Neuronal stem cell (in vitro differentiated cells): Measurements from ENCODE around the gene LRP4.

Experiments used
- DNase-seq: peaks from one replicate; pipeline ENCODE4 v3.0.0-alpha.2; 2013; ENCODE audit warnings: low spot score
- H2AFZ ChIP-seq: one replicate; pipeline ENCODE4 v1.6.1; 2013; ENCODE audit warnings: mild to moderate bottlenecking, low read length, inconsistent platforms
- H2AK5ac ChIP-seq: 2 replicates; pipeline ENCODE4 v1.6.1; 2013; ENCODE audit warnings: low read depth, mild to moderate bottlenecking, inconsistent platforms, low read length, moderate library complexity, mixed read lengths
- H2BK120ac ChIP-seq: 2 replicates; pipeline ENCODE4 v1.6.1; 2013; ENCODE audit warnings: low read depth, mild to moderate bottlenecking, inconsistent platforms, low read length, moderate library complexity, mixed read lengths
- H2BK12ac ChIP-seq: one replicate; pipeline ENCODE4 v1.6.1; 2013; ENCODE audit warnings: low read length, inconsistent platforms
- H2BK15ac ChIP-seq: 2 replicates; pipeline ENCODE4 v1.6.1; 2013; ENCODE audit warnings: mild to moderate bottlenecking, low read length, inconsistent platforms, mixed read lengths
- H2BK5ac ChIP-seq: one replicate; pipeline ENCODE4 v1.6.1; 2013; ENCODE audit warnings: inconsistent platforms, mild to moderate bottlenecking, low read length, moderate library complexity
- H3K14ac ChIP-seq: one replicate; pipeline ENCODE4 v1.6.1; 2013; ENCODE audit warnings: low read length, inconsistent platforms
- H3K18ac ChIP-seq: 2 replicates; pipeline ENCODE4 v1.6.1; 2013; ENCODE audit warnings: low read length, inconsistent platforms
- H3K23ac ChIP-seq: 2 replicates; pipeline ENCODE4 v1.6.1; 2013; ENCODE audit warnings: low read depth, mild to moderate bottlenecking, mixed read lengths, low read length, inconsistent platforms; ENCODE audit not compliant: poor library complexity
- H3K27ac ChIP-seq: replicated peaks from 3 replicates; pipeline ENCODE4 v1.5.1; 2013; ENCODE audit warnings: low read length, inconsistent platforms
- H3K27me3 ChIP-seq, 3 experiments: 2 replicates each; pipeline ENCODE4 v1.6.1; 2013; ENCODE audit warnings: low read length in 3 of 3, mild to moderate bottlenecking in 2 of 3, inconsistent platforms in 1 of 3, low read depth in 1 of 3, mixed read lengths in 1 of 3, moderate library complexity in 1 of 3; ENCODE audit not compliant: control insufficient read depth in 3 of 3, insufficient read depth in 3 of 3
- H3K36me3 ChIP-seq, 2 donors: replicated peaks in 1 of 2; 2 replicates each; pipeline ENCODE4 v1.6.1; 2013; ENCODE audit warnings: low read length in 2 of 2; ENCODE audit not compliant: control insufficient read depth in 2 of 2, insufficient read depth in 2 of 2
- H3K4ac ChIP-seq: 2 replicates; pipeline ENCODE4 v1.6.1; 2013; ENCODE audit warnings: inconsistent platforms, mild to moderate bottlenecking, low read length, moderate library complexity
- H3K4me1 ChIP-seq, 2 donors: 1 replicate in 1 of 2; 2 replicates in 1 of 2; pipeline ENCODE4 v1.6.1; 2013; ENCODE audit warnings: low read length in 2 of 2, low read depth in 1 of 2; ENCODE audit not compliant: control insufficient read depth in 2 of 2, insufficient read depth in 1 of 2
- H3K4me2 ChIP-seq: one replicate; pipeline ENCODE4 v1.6.1; 2013; ENCODE audit warnings: mild to moderate bottlenecking, low read length, inconsistent platforms; ENCODE audit not compliant: insufficient read depth, poor library complexity, severe bottlenecking
- H3K4me3 ChIP-seq, 2 donors: 2 replicates each; pipeline ENCODE4 v1.5.1; 2013; ENCODE audit warnings: low read length in 2 of 2, mild to moderate bottlenecking in 2 of 2, inconsistent platforms in 1 of 2, moderate library complexity in 1 of 2
- H3K79me1 ChIP-seq: one replicate; pipeline ENCODE4 v1.6.1; 2013; ENCODE audit warnings: low read depth, mild to moderate bottlenecking, inconsistent platforms, low read length, moderate library complexity
- H3K9ac ChIP-seq: one replicate; pipeline ENCODE4 v1.6.1; 2013; ENCODE audit warnings: mild to moderate bottlenecking, low read depth, low read length, inconsistent platforms; ENCODE audit not compliant: poor library complexity
- H3K9me3 ChIP-seq, 2 donors: replicated peaks in 1 of 2; 2 replicates each; pipeline versions ENCODE3 to v1.6.1; 2013; ENCODE audit warnings: low read length in 2 of 2, mild to moderate bottlenecking in 2 of 2, inconsistent platforms in 1 of 2, low read depth in 1 of 2, mixed read lengths in 1 of 2, moderate library complexity in 1 of 2; ENCODE audit not compliant: control insufficient read depth in 2 of 2, insufficient read depth in 1 of 2
- H4K8ac ChIP-seq: one replicate; pipeline ENCODE4 v1.6.1; 2013; ENCODE audit warnings: low read depth, mild to moderate bottlenecking, inconsistent platforms, low read length, moderate library complexity
- H4K91ac ChIP-seq: one replicate; pipeline ENCODE4 v1.6.1; 2013; ENCODE audit warnings: low read length, low read depth, mild to moderate bottlenecking, inconsistent platforms; ENCODE audit not compliant: poor library complexity
- WGBS, 2 donors: extraction: QIAGEN DNeasy Blood & Tissue Kit; methylation state at CpG; one replicate each; pipeline ENCODE4 v1.1.7; 2013; ENCODE audit warnings: missing lambda C conversion rate in 2 of 2, mixed read lengths in 1 of 2; ENCODE audit not compliant: insufficient read length in 2 of 2, insufficient replicate concordance in 1 of 2; ENCODE audit errors: extremely low coverage in 2 of 2; 5-methylcytosine and 5-hydroxymethylcytosine counted together

Gene LRP4

GRCh38 chr11:46808799-46809431 is 109.4 kb downstream of the LRP4 start:
- no peak overlapping the region for H3K4me3 ChIP-seq
- no peak overlapping the region for H3K23ac ChIP-seq
- no peak overlapping the region for H4K8ac ChIP-seq
- no peak overlapping the region for H2BK15ac ChIP-seq
- H3K79me1 ChIP-seq: no peaks in the 10 kb centered on the region
- no peak overlapping the region for H2BK5ac ChIP-seq
- H2AK5ac ChIP-seq: no peak overlapping the region
- no peak for DNase-seq
- H3K4ac ChIP-seq: no peak overlapping the region
- no peak overlapping the region for H2AFZ ChIP-seq
- H4K91ac ChIP-seq: no peak overlapping the region
- peaks cover 16 to 95% of the 10 kb centered on the region in 2 donors for H3K36me3 ChIP-seq
- no peak overlapping the region for H3K9ac ChIP-seq
- no peaks in the 10 kb centered on the region for H3K27me3 ChIP-seq
- no peaks in the 10 kb centered on the region for H3K9me3 ChIP-seq
- no peak overlapping the region for H3K18ac ChIP-seq
- WGBS, 2 donors: no CpG with 5 or more reads among the region's 3 CpGs
- H3K27ac ChIP-seq: no peak overlapping the region
- no peak overlapping the region for H2BK120ac ChIP-seq
- no peak overlapping the region for H3K14ac ChIP-seq
- no peak overlapping the region for H2BK12ac ChIP-seq
- H3K4me2 ChIP-seq: no peak overlapping the region
- no peaks in the 10 kb centered on the region for H3K4me1 ChIP-seq
